Rectal smooth muscle tissue (tissue), 1 donor: Measurements from ENCODE around the gene ATP10D.
"Not testable (repeated sequence)": the region's sequence is repeated elsewhere in the genome, so short reads cannot be mapped to it uniquely, and the experiment has no call there.

Source experiments
- H3K27ac ChIP-seq: one replicate; pipeline ENCODE4 v1.7.0; 2013; ENCODE audit warnings: low read depth, low read length, inconsistent platforms
- H3K27me3 ChIP-seq: one replicate; pipeline ENCODE4 v1.7.0; 2013; ENCODE audit warnings: low read length; ENCODE audit not compliant: control insufficient read depth, insufficient read depth
- H3K36me3 ChIP-seq: one replicate; pipeline ENCODE4 v1.7.0; 2013; ENCODE audit warnings: low read length; ENCODE audit not compliant: control insufficient read depth, insufficient read depth
- H3K4me1 ChIP-seq: one replicate; pipeline ENCODE4 v1.7.0; 2013; ENCODE audit warnings: low read length; ENCODE audit not compliant: control insufficient read depth, insufficient read depth
- H3K4me3 ChIP-seq: one replicate; pipeline ENCODE4 v1.7.0; 2013; ENCODE audit warnings: low read length
- H3K9ac ChIP-seq: one replicate; pipeline ENCODE4 v1.7.0; 2013; ENCODE audit warnings: low read length

Gene ATP10D

DNA sequence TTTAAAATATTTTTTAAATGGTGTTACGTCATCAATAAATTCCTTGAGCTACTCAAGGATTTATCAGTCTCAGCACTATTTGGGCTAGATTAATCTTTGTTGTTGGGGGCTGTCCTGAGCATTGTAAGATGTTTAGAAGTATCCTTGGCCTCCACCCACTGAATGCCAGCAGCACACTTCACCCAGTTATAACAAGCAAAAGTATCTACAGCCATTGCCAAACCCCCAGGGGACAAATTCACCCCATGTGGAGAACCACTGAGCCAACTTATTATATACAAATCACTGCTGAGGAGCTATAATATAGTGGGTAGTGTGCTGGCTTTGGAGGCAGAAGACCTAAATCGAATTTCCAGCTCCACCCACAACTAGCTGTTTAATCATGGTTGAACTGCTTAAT, 58.3 kb downstream of the ATP10D start:
- Histone ChIP-seq H3K36me3 (peaks cover 8% of the 10 kb centered on the region), H3K27ac (no peak overlapping the region), H3K27me3 (no peaks in the 10 kb centered on the region), H3K4me3 (no peak overlapping the region), H3K4me1 (no peaks in the 10 kb centered on the region), H3K9ac (no peak overlapping the region)

DNA sequence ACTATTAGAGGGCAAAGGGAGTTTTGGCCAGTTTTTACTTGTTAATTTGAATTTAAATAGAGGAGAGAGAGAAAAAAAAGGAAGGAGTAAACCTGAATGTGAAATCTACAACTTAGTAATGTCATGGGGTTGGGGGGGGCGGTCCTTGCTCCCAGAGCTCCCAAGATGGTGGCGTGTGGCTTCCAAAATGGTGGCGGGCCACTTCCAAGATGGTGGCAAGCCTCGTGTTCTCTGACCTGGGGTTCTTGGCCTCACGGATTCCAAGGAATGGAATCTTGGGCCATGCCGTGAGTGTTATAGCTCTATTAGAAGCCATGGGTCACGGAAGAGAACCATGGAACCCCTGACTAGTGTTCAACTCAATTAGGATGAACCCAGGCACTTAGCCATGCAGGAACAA, 65.3 kb downstream of the ATP10D start:
- H3K36me3 ChIP-seq: peaks cover 11% of the 10 kb centered on the region
- H3K9ac ChIP-seq: not testable (repeated sequence)

DNA sequence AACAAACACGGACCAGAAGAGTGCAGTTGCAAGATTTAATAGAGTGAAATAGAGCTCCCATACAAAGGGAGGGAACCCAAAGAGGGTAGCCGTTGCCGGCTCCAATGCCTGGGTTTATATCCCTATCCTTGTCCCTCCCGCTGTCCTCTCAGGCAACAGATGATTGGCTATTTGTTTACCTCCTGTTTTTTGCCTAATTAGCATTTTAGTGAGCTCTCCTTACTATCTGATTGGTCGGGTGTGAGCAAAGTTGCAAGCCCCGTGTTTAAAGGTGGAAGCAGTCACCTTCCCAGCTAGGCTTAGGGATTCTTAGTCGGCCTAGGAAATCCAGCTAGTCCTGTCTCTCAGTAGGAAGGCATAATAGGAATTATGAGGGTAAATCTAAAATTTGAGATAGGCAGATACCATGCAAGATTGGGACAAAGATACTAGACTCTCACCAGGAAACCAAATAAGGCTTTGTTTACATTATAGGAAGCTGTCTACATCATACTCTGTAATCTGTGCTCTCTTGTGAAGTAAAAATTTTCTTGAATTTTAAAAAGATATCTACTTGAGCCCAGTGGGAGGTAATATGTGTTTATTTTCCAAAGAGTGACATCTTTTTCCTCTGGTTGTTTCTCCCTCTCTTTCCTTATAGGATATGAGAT, 65.9 kb downstream of the ATP10D start:
- no peak overlapping the region for H3K27ac ChIP-seq
- H3K9ac ChIP-seq: no peak overlapping the region
- peaks cover 8% of the 10 kb centered on the region for H3K36me3 ChIP-seq
- H3K27me3 ChIP-seq: no peaks in the 10 kb centered on the region
- no peaks in the 10 kb centered on the region for H3K4me1 ChIP-seq
- H3K4me3 ChIP-seq: no peak overlapping the region

More for the DNA sequence above, 65.3 kb downstream of the ATP10D start:
- H3K27me3 ChIP-seq, H3K27ac ChIP-seq, H3K4me1 ChIP-seq, H3K4me3 ChIP-seq: not testable (repeated sequence)

DNA sequence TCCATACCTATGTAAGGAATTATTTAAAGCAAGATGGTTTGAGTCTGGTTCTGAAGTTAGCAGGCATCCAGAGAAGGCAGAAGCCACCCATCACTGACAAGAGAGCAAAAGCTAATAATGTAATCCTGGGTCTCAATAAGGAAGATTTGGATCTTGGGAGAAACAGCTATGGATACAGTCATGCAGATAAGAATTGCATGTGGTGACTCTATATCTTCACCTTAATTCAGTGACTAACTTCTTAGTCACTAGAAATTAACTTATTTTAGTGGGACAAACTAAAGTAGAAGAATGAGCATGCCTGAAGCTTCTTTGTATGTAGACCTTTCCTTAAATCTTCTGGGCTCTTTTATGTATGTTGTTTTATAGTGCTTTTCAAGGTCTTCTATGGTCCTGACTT, 66.6 kb downstream of the ATP10D start:
- no peaks in the 10 kb centered on the region for H3K27me3 ChIP-seq
- no peak overlapping the region for H3K9ac ChIP-seq
- no peak overlapping the region for H3K27ac ChIP-seq
- no peak overlapping the region for H3K4me3 ChIP-seq
- H3K4me1 ChIP-seq: no peaks in the 10 kb centered on the region
- peaks cover 6% of the 10 kb centered on the region for H3K36me3 ChIP-seq

DNA sequence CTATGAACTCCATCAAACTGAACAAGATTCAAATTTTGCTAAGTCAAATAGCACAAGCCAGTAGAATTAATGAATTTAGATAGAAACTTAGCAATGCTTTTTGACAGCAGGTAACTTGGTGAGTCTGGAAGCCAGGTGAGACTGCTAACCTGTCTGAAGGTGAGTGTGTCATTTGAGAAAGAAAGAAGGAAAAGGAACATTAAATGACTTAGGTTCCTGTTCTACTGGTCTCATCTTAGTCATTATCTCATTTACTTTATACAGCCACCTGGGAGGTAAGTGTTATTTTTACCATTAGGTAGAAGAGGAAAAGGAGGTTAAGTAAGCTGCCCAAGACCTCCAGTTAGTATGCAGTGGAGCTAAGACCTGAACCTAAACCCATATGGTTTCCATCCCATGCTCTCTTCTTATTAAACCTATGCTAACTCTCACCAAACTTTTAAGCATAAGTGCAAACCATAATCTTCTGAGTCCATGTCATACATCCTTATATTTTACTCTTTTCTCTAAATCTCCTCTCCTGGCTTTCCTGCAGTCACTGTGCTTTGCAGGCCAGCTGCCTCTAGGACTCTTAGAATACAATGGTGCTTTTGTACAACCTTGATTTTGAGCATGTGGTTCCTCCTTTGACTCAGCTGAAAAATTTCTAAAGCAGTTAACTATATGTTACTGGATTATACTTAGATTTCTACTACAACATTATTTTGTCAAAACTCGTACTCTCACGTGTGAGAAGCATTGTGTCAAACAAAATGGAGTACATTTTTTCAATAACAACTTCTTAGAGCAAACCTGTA, 68.5 kb downstream of the ATP10D start:
- Histone ChIP-seq H3K27ac (no peak overlapping the region), H3K4me1 (no peaks in the 10 kb centered on the region), H3K36me3 (peaks cover 2% of the 10 kb centered on the region), H3K4me3 (no peak overlapping the region), H3K9ac (no peak overlapping the region), H3K27me3 (no peaks in the 10 kb centered on the region)

DNA sequence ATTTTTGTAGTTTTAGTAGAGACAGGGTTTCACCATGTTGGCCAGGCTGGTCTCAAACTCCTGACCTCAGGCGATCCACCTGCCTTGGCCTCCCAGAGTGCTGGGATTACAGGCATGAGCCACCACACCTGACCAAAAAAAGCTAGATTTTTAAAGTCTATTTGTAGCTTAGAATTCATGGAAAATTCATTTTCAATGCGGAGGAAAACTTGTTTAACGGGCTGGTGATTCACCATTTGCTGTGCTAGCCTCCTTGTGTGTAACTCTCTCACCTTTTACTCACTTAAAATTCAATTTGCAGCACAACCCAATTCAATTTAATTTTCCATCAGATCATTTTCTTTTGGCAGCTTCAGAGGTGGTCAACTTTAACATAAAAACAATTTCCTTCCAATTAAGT, 70.8 kb downstream of the ATP10D start:
- H3K36me3 ChIP-seq, H3K4me1 ChIP-seq, H3K9ac ChIP-seq: not testable (repeated sequence)

DNA sequence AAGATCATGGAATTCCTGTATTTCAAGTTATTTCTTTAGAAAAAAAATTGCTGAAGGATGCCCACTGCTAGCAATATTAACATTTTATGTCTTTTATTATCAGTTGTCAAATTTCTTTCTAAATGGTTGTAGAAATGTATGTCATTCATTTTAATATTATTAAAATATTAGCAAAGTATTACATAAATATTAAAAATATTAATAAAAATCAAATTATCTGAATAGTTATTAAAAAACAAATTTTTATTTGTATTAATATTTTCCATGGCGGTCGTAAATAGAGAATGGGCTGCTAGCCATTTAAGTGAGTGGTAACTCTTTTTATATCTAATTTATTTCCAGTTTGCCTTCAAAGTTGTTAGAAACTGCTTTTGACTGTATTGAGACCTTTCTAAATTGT, 72.2 kb downstream of the ATP10D start:
- Histone ChIP-seq H3K4me1 (no peaks in the 10 kb centered on the region), H3K4me3 (no peak overlapping the region), H3K27me3 (no peaks in the 10 kb centered on the region), H3K36me3 (no peaks in the 10 kb centered on the region), H3K9ac (no peak overlapping the region), H3K27ac (no peak overlapping the region)

More for the DNA sequence above, 70.8 kb downstream of the ATP10D start:
- H3K27ac ChIP-seq, H3K27me3 ChIP-seq, H3K4me3 ChIP-seq: not testable (repeated sequence)

DNA sequence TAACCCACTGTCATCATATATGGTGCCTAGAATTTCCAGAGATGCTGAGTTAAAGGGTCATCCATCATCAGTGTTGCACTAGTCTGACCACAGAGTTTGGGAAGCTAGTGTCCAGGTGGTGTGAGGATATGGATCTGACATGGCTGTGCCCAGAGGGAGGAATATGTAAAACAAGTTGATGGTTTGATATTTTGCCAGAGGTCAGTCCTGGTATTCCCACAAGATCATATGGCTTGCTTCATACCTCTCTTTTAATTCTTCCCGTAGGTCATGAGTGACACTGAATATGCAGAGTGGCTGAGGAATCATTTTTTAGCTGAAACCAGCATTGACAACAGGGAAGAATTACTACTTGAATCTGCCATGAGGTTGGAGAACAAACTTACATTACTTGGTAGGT, 75.6 kb downstream of the ATP10D start:
- no peak overlapping the region for H3K27ac ChIP-seq
- H3K27me3 ChIP-seq: no peaks in the 10 kb centered on the region
- H3K4me1 ChIP-seq: no peaks in the 10 kb centered on the region
- H3K36me3 ChIP-seq: no peaks in the 10 kb centered on the region
- no peak overlapping the region for H3K9ac ChIP-seq
- no peak overlapping the region for H3K4me3 ChIP-seq

DNA sequence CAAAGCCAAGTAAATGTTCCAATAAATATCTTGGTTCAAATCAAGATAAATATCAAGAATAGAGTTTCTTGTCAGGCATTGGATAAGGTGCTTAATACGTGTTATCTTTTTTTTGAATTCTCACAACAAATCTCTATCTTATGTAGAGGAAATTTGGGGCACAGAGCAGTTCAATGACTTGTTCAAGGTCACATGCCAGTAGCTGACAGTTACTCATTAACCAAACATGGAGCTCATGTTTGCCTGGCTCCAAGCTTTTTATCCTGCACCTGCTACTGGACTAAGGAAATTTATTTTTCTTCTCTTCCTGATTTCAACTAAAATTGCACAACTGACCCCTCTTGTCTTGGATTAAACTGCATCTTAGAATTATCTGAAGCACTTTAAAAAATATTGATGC, 76.3 kb downstream of the ATP10D start:
- Histone ChIP-seq H3K36me3 (no peaks in the 10 kb centered on the region), H3K27ac (no peak overlapping the region), H3K4me1 (no peaks in the 10 kb centered on the region), H3K27me3 (no peaks in the 10 kb centered on the region), H3K9ac (no peak overlapping the region), H3K4me3 (no peak overlapping the region)

DNA sequence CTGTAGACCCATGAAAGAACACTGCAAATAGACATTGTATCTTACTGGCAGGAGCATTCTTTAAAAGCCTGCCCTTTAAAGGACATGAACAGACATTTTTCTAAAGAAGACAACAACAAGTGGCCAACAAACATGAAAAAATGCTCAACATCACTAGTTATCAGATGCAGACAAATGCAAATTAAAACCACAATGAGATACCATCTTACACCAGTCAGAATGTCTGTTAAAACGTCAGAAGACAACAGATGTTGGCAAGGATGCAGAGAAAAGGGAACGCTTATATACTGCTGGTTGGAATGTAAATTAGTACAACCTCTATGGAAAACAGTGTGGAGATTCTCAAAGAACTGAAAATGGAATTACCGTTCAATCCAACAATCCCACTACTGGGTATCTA, 77.2 kb downstream of the ATP10D start:
- Histone ChIP-seq H3K36me3 (no peaks in the 10 kb centered on the region), H3K9ac (no peak overlapping the region), H3K4me3 (no peak overlapping the region), H3K4me1 (no peaks in the 10 kb centered on the region), H3K27ac (no peak overlapping the region), H3K27me3 (no peaks in the 10 kb centered on the region)

DNA sequence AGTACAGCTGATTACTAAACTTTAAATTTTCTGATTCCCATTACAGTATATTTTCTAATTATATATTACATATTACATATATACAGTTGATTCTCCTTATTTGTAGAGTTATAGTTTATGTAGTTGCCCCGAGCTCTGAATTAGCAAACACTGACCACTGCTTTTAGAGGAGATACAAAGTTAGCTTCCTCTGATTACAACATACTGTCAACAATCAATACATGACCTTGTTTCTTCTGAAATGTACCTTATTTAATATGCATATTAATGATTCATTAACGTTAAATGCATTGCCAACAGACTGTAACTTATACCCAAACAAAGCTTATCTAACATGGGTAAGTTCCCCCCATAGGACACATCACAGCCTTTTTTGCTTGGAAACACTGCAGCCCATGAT, 81.5 kb downstream of the ATP10D start:
- peaks cover 5% of the 10 kb centered on the region for H3K36me3 ChIP-seq

DNA sequence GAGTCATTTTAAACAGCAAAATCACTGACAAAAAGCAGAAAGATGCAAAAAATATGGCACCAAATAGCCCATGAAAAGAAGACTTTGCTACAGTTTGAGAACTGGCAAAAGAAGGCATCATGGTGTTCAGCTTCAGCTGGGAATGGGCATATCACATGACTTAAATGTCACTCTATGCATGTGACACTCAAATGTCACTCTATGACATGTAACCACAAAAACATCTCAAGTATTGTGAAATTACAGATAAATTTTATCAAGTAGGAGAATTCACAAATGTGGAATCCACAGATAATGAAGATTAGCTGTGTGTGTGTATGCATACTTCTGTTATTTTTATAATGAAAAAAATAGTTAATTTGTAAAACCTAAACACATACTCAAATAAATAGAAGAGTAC, 81.9 kb downstream of the ATP10D start:
- no peak overlapping the region for H3K4me3 ChIP-seq
- no peak overlapping the region for H3K9ac ChIP-seq
- no peak overlapping the region for H3K27ac ChIP-seq
- no peaks in the 10 kb centered on the region for H3K4me1 ChIP-seq
- H3K27me3 ChIP-seq: no peaks in the 10 kb centered on the region
- peaks cover 9% of the 10 kb centered on the region for H3K36me3 ChIP-seq

More for the DNA sequence above, 81.5 kb downstream of the ATP10D start:
- Histone ChIP-seq H3K27me3 (no peaks in the 10 kb centered on the region), H3K4me1 (no peaks in the 10 kb centered on the region), H3K27ac (no peak overlapping the region), H3K4me3 (no peak overlapping the region), H3K9ac (no peak overlapping the region)

DNA sequence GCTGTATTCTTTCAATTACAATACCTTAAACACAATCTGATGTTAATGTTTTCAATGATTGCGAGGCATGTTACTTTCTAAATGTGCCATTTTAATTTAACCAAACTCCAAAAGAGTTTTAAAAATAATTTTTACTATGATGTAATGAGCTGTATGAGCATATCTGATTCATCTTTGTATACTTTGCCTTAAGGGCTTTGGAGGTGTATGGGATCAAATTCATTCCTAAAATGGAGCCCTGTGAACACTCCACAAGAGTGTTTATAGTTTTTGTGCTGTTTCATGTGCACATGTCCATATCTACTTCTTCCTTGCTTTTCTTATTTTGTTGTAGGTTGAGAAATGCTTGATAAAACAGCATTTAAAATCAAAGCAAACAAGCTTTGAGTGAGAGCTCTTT, 82.4 kb downstream of the ATP10D start:
- no peak overlapping the region for H3K27ac ChIP-seq
- H3K4me3 ChIP-seq: no peak overlapping the region
- no peaks in the 10 kb centered on the region for H3K27me3 ChIP-seq
- no peaks in the 10 kb centered on the region for H3K4me1 ChIP-seq
- no peak overlapping the region for H3K9ac ChIP-seq
- H3K36me3 ChIP-seq: peaks cover 9% of the 10 kb centered on the region
